ENCODE data around the gene NIPAL3.

NIPAL3 gene

GRCh38 chr1:24415334-24415909, at the start of gene NIPAL3:
TSS of gene NIPAL3 (plus strand) at chr1:24415802. CDS start at chr1:24419548, 3,746 bp downstream.
- peak within 1 kb of the TSS; percentile 79 for H3K4me2 ChIP-seq (ENCODE audit: low read depth, low read length, poor library complexity, severe bottlenecking)
- H3K27me3 ChIP-seq (ENCODE audit: low read length) = no peaks in the 10 kb centered on the region
- H3K9me2 ChIP-seq (replicated peaks; ENCODE audit: insufficient read depth, low read length) = no peaks in the 10 kb centered on the region
- H3K9ac ChIP-seq (ENCODE audit: low read length) = peak within 1 kb of the TSS; percentile 65
- H3K27ac ChIP-seq (ENCODE audit: low read depth, low read length) = peak within 1 kb of the TSS; percentile 68
- H4K20me1 ChIP-seq (ENCODE audit: low read depth, low read length) = no peaks in the 10 kb centered on the region
- TF ChIP-seq, protein P1, sequence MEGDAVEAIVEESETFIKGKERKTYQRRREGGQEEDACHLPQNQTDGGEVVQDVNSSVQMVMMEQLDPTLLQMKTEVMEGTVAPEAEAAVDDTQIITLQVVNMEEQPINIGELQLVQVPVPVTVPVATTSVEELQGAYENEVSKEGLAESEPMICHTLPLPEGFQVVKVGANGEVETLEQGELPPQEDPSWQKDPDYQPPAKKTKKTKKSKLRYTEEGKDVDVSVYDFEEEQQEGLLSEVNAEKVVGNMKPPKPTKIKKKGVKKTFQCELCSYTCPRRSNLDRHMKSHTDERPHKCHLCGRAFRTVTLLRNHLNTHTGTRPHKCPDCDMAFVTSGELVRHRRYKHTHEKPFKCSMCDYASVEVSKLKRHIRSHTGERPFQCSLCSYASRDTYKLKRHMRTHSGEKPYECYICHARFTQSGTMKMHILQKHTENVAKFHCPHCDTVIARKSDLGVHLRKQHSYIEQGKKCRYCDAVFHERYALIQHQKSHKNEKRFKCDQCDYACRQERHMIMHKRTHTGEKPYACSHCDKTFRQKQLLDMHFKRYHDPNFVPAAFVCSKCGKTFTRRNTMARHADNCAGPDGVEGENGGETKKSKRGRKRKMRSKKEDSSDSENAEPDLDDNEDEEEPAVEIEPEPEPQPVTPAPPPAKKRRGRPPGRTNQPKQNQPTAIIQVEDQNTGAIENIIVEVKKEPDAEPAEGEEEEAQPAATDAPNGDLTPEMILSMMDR (IDR thresholded peaks at IDR 0.05; ENCODE audit: insufficient read depth, low read length, poor library complexity, severe bottlenecking) = peak; percentile 49
- no peak for TF ChIP-seq EZH2phosphoT487 (conservative IDR thresholded peaks at IDR 0.05; ENCODE audit: low read length)
- H2AFZ ChIP-seq (ENCODE audit: low read depth, low read length, severe bottlenecking) = peak within 1 kb of the TSS; percentile 72
- peaks cover 22% of the 10 kb centered on the region for H3F3A ChIP-seq (ENCODE audit: insufficient read depth)
- no peaks in the 10 kb centered on the region for H3K9me3 ChIP-seq (ENCODE audit: insufficient read depth, low read length)
- H3K36me3 ChIP-seq (ENCODE audit: low read length) = 0 out of 2 replicates have a peak, but pooled peaks cover under 1% of the 10 kb centered on the region
- H3K4me3 ChIP-seq (ENCODE audit: insufficient read depth, low read length, poor library complexity, severe bottlenecking) = peak within 1 kb of the TSS; percentile 83
- H3K79me2 ChIP-seq (ENCODE audit: insufficient read depth, low read length) = peaks cover 29% of the 10 kb centered on the region; the same call in 1 of the 2 replicates

DNA sequence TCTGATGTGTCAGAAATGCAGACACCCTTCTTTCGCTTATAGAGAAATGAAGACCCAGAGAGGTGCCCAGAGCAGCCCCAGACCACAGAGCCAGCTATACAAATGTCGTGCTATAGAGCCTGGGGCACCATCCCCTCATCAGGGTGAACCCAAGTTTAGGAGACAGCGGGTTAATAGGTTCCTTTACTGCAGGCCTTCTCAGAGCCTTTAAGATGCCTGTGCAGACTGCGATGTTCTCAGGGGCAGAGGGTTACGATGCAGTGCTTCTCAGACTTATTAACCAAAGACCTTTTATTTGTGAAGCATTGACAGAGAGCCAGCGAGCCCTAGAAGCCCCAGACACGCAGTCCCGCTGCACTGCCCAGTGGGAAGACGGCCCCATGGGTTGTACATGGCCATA, 48.9 kb upstream of the NIPAL3 start:
- Histone ChIP-seq H3K79me2 (ENCODE audit: insufficient read depth, low read length) (no peaks in the 10 kb centered on the region), H3K27me3 (ENCODE audit: low read length) (no peaks in the 10 kb centered on the region), H3K4me2 (ENCODE audit: low read depth, low read length, poor library complexity, severe bottlenecking) (no peak overlapping the region), H3K4me3 (ENCODE audit: insufficient read depth, low read length, poor library complexity, severe bottlenecking) (no peak overlapping the region), H3F3A (ENCODE audit: insufficient read depth) (no peaks in the 10 kb centered on the region), H3K27ac (ENCODE audit: low read depth, low read length) (no peak overlapping the region), H3K9me2 (replicated peaks; ENCODE audit: insufficient read depth, low read length) (no peaks in the 10 kb centered on the region), H3K9ac (ENCODE audit: low read length) (no peak overlapping the region), H3K9me3 (ENCODE audit: insufficient read depth, low read length) (no peaks in the 10 kb centered on the region), H4K20me1 (ENCODE audit: low read depth, low read length) (no peaks in the 10 kb centered on the region), H2AFZ (ENCODE audit: low read depth, low read length, severe bottlenecking) (no peak overlapping the region), H3K36me3 (ENCODE audit: low read length) (no peaks in the 10 kb centered on the region)
- no peak for TF ChIP-seq EZH2phosphoT487 (conservative IDR thresholded peaks at IDR 0.05; ENCODE audit: low read length)
- TF ChIP-seq, protein P1 (IDR thresholded peaks at IDR 0.05; ENCODE audit: insufficient read depth, low read length, poor library complexity, severe bottlenecking) = no peak

- TF ChIP-seq EZH2phosphoT487 (conservative IDR thresholded peaks at IDR 0.05; ENCODE audit: low read length) = no peak
- TF ChIP-seq, protein P1 (IDR thresholded peaks at IDR 0.05; ENCODE audit: insufficient read depth, low read length, poor library complexity, severe bottlenecking) = no peak
- Histone ChIP-seq H3K4me3 (ENCODE audit: insufficient read depth, low read length, poor library complexity, severe bottlenecking) (no peak overlapping the region), H3K36me3 (ENCODE audit: low read length) (no peaks in the 10 kb centered on the region), H2AFZ (ENCODE audit: low read depth, low read length, severe bottlenecking) (no peak overlapping the region), H3K9me2 (replicated peaks; ENCODE audit: insufficient read depth, low read length) (no peaks in the 10 kb centered on the region), H3K79me2 (ENCODE audit: insufficient read depth, low read length) (no peaks in the 10 kb centered on the region), H3F3A (ENCODE audit: insufficient read depth) (no peaks in the 10 kb centered on the region), H3K4me2 (ENCODE audit: low read depth, low read length, poor library complexity, severe bottlenecking) (no peak overlapping the region), H3K9ac (ENCODE audit: low read length) (no peak overlapping the region), H3K27ac (ENCODE audit: low read depth, low read length) (no peak overlapping the region), H4K20me1 (ENCODE audit: low read depth, low read length) (no peaks in the 10 kb centered on the region), H3K27me3 (ENCODE audit: low read length) (no peaks in the 10 kb centered on the region), H3K9me3 (ENCODE audit: insufficient read depth, low read length) (no peaks in the 10 kb centered on the region)
These were observed 46.4 kb upstream of the NIPAL3 start for GRCh38 chr1:24369199-24369598.

All from SU-DHL-6 (cell line).